Medulla oblongata (tissue), 1 donor: ENCODE results near the gene DNAH17.

Experiments used
- DNase-seq: peaks from one replicate; pipeline ENCODE4 v3.0.0-alpha.2; 2015; ENCODE audit errors: extremely low spot score

The DNAH17 gene

GRCh38 chr17:78393575-78393974 is 183.6 kb downstream of the DNAH17 start:
- DNase-seq: no peak

- no peak for DNase-seq
Measured at GRCh38 chr17:78392295-78392694, 184.9 kb downstream of the DNAH17 start.

GRCh38 chr17:78391843-78392242 is 185.4 kb downstream of the DNAH17 start:
- DNase-seq: no peak

- DNase-seq: no peak
Measured at GRCh38 chr17:78391051-78391431, 186.2 kb downstream of the DNAH17 start.

- DNase-seq: no peak
Measured at GRCh38 chr17:78390241-78391050, 186.8 kb downstream of the DNAH17 start.

- peak; percentile 75 for DNase-seq
Measured at GRCh38 chr17:78387977-78388941, 188.9 kb downstream of the DNAH17 start.

GRCh38 chr17:78384479-78385175 is 192.6 kb downstream of the DNAH17 start:
- DNase-seq: no peak

GRCh38 chr17:78383725-78384471 is 193.3 kb downstream of the DNAH17 start:
- peak; percentile 67 for DNase-seq

- DNase-seq: no peak
Measured at GRCh38 chr17:78381601-78382232, 195.5 kb downstream of the DNAH17 start.

GRCh38 chr17:78380370-78380769 is 196.8 kb downstream of the DNAH17 start:
- DNase-seq: no peak

GRCh38 chr17:78379131-78379491 is 198.1 kb downstream of the DNAH17 start:
- DNase-seq: no peak

- DNase-seq: peak; percentile 78
Measured at GRCh38 chr17:78378225-78379130, 198.7 kb downstream of the DNAH17 start, which contains the start of gene PGS1. Gene PGS1 (plus strand): TSS chr17:78378649. CDS start chr17:78378666, 17 bp downstream.

GRCh38 chr17:78377858-78378224 is 199.4 kb downstream of the DNAH17 start:
- no peak for DNase-seq

GRCh38 chr17:78376161-78376560 is 201.0 kb downstream of the DNAH17 start:
- no peak for DNase-seq

- DNase-seq: no peak
Measured at GRCh38 chr17:78375401-78376151, 201.6 kb downstream of the DNAH17 start.

- DNase-seq: no peak
Measured at GRCh38 chr17:78374631-78375274, 202.4 kb downstream of the DNAH17 start.

- DNase-seq: no peak
Measured at GRCh38 chr17:78374189-78374588, 203.0 kb downstream of the DNAH17 start.
